ENCODE results near the gene SF3B2. TPM values are rescaled to one million over a fixed set of nuclear protein-coding genes. Genes with fewer than 3 reads are reported as not detected.

SF3B2 gene
- total RNA-seq (100 to 1,000 TPM; 139 to 195 (median 164) TPM), polyA plus RNA-seq (100 to 1,000 TPM in 1 of 3 donors, 10 to 100 TPM in 2; 77.5 to 104 (median 89.9) TPM)
- long read RNA-seq, donor 1, transcript SF3B2-201 (22 exons, 2,903 nt): major isoform, 9 of 38 reads
- long read RNA-seq, donor 1, partial matches to known transcripts: 25 of 38 reads
- long read RNA-seq, donor 1, other reads (novel, unspliced or antisense): 0 of 38 reads
- long read RNA-seq, donor 2, transcript SF3B2-212 (4 exons, 616 nt): major isoform, 6 of 52 reads
- long read RNA-seq, donor 2, transcript SF3B2-201 (22 exons, 2,903 nt): major isoform, 6 of 52 reads
- long read RNA-seq, donor 2, partial matches to known transcripts: 39 of 52 reads
- long read RNA-seq, donor 2, other reads (novel, unspliced or antisense): 0 of 52 reads

- peak; percentile 100 for DNase-seq
- Histone ChIP-seq H3K27me3 (replicated peaks in 1 of 7) (peaks cover 0 to 26% (median 10%) of the 10 kb centered on the region in 7 donors), H3K9me3 (no peaks in the 10 kb centered on the region), H3K27ac (peak within 1 kb of the TSS; percentile 72 to 93 (median 90)), H3K36me3 (peaks cover 11 to 41% (median 33%) of the 10 kb centered on the region in 6 donors), H3K4me3 (peak within 1 kb of the TSS; percentile 92 to 100 (median 100)), H3K4me1 (peaks cover 20 to 62% (median 40%) of the 10 kb centered on the region in 6 donors)
- TF ChIP-seq POLR2AphosphoS5 (IDR thresholded peaks at IDR 0.05) (peak; percentile 95 to 99 (median 95)), CTCF (IDR thresholded peaks at IDR 0.05 in 8 of 11, conservative IDR thresholded peaks at IDR 0.05 in 3 of 11) (peak in 4 of 11 experiments; percentile 1 to 52 (median 41)), POLR2A (IDR thresholded peaks at IDR 0.05) (peak; percentile 9 to 45 (median 44))
- WGBS, 5 donors: 0 to 1% (median 0%) methylated on average over 31 to 84 of the region's 84 CpGs
- intact Hi-C loops (cut with DNase I; ENCODE audit: low total_unique reads): no loop called here
Measured at GRCh38 chr11:66051766-66052663, at the start of gene SF3B2. SF3B2 (plus strand) TSS chr11:66052364; CDS start chr11:66052385, 21 bp downstream.

GRCh38 chr11:66002648-66003225 is 49.4 kb upstream of the SF3B2 start:
- WGBS, 5 donors: 1 to 2% (median 1%) methylated on average over 10 to 40 of the region's 40 CpGs
- DNase-seq: no peak
- H3K4me1 ChIP-seq: peaks cover 12 to 46% (median 30%) of the 10 kb centered on the region in 6 donors
- peak in 3 of 11 experiments; percentile 2 to 14 (median 4) for TF ChIP-seq CTCF (IDR thresholded peaks at IDR 0.05 in 8 of 11, conservative IDR thresholded peaks at IDR 0.05 in 3 of 11)
- TF ChIP-seq POLR2A (IDR thresholded peaks at IDR 0.05): no peak
- no peak for TF ChIP-seq POLR2AphosphoS5 (IDR thresholded peaks at IDR 0.05)
- peak overlapping the region; percentile 83 to 98 (median 94) for H3K27ac ChIP-seq
- H3K36me3 ChIP-seq: peaks cover 0 to 60% (median 47%) of the 10 kb centered on the region in 6 donors
- intact Hi-C loops (cut with DNase I; ENCODE audit: low total_unique reads): no loop called here
- no peaks in the 10 kb centered on the region for H3K9me3 ChIP-seq
- H3K27me3 ChIP-seq (replicated peaks in 1 of 7): no peaks in the 10 kb centered on the region
- peak overlapping the region; percentile 77 to 99 (median 90) for H3K4me3 ChIP-seq

GRCh38 chr11:66003291-66003690 is 48.9 kb upstream of the SF3B2 start:
- Histone ChIP-seq H3K27ac (peak overlapping the region in 7 of 8 donors; percentile 88 to 98 (median 94)), H3K9me3 (no peaks in the 10 kb centered on the region), H3K36me3 (peaks cover 0 to 55% (median 41%) of the 10 kb centered on the region in 6 donors), H3K27me3 (replicated peaks in 1 of 7) (no peaks in the 10 kb centered on the region), H3K4me3 (peak overlapping the region in 6 of 8 donors; percentile 80 to 99 (median 90)), H3K4me1 (peaks cover 12 to 46% (median 30%) of the 10 kb centered on the region in 6 donors)
- WGBS, 5 donors: 62 to 74% (median 70%) methylated on average over 6 of the region's 6 CpGs
- intact Hi-C loops (cut with DNase I; ENCODE audit: low total_unique reads): no loop called here
- DNase-seq: no peak
- no peak for TF ChIP-seq POLR2AphosphoS5 (IDR thresholded peaks at IDR 0.05)
- no peak for TF ChIP-seq CTCF (IDR thresholded peaks at IDR 0.05 in 8 of 11, conservative IDR thresholded peaks at IDR 0.05 in 3 of 11)

All from spleen (tissue), 13 donors.